Endometrial microvascular endothelial cells (primary cell): Measurements from ENCODE around the gene FNDC1. TPM values are rescaled to one million over a fixed set of nuclear protein-coding genes. Genes with fewer than 3 reads are reported as not detected.

Experiments used
- in situ Hi-C: cut with HindIII; loops from 2 replicates; pipeline ENCODE4 v1.10.0; 2017; ENCODE audit warnings: low sequenced_read_pairs, low pct_unique_long_range_greater_than_20kb; ENCODE audit errors: inconsistent ontology term
- total RNA-seq: library from RNA; depleted of rRNA; stranded (reverse); fragments of >200 nt; gene quantifications from one replicate; pipeline ENCODE4 v1.2.3, GENCODE V29; 2015; ENCODE audit errors: inconsistent ontology term

Gene FNDC1
- total RNA-seq, 1 donor from 2014 or later: not detected

GRCh38 chr6:159298840-159299239, 129.6 kb downstream of the FNDC1 start:
- in situ Hi-C loops: no loop called here

- in situ Hi-C loops: no loop called here
These were observed 130.4 kb downstream of the FNDC1 start for GRCh38 chr6:159299566-159299965.

GRCh38 chr6:159301277-159301676, 132.1 kb downstream of the FNDC1 start:
- in situ Hi-C loops: no loop called here

- in situ Hi-C loops: no loop called here
These were observed 132.8 kb downstream of the FNDC1 start for GRCh38 chr6:159301810-159302593.

GRCh38 chr6:159302594-159302992, 133.4 kb downstream of the FNDC1 start:
- in situ Hi-C loops: no loop called here

GRCh38 chr6:159303159-159303558, 134.0 kb downstream of the FNDC1 start:
- in situ Hi-C loops: no loop called here

GRCh38 chr6:159303784-159304183, 134.6 kb downstream of the FNDC1 start:
- in situ Hi-C loops: no loop called here

- in situ Hi-C loops: no loop called here
These were observed 135.4 kb downstream of the FNDC1 start for GRCh38 chr6:159304641-159305040.

- in situ Hi-C loops: no loop called here
These were observed 136.0 kb downstream of the FNDC1 start for GRCh38 chr6:159305159-159305558.

DNA sequence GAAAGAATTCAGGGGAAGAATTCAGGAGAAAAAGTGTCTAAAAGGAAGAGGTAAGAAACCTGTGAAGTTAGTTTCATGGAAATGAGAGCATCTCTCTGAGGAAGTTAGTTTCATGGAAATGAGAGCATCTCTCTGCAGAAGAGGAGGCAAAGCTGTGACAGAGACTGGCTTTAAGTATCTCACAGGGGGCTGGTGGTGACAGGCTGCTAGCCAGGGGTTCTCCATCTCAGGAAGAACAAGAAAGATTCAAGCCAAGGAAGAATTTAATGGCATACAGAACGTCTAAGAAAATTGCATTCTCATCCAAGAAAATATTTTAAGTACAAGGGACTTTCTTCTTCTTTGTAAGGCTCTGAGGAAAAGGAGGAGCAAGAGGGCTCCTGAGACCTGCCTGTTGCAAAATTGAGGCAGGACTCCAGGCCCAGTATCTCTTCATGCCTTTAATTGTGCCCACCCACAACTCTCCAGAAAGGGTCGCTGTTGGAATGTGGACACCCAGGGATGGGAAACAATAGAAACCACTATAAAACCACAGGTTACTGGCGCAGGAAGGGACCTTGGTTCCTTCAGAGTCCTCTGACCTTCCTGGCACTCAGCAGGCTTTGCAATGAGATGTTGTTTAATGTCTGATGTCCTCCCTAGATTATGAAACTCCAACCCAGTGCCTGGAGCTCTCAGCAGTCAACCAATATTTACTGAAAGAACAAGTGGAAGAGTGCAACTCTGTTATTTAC, 136.8 kb downstream of the FNDC1 start:
- in situ Hi-C loops: no loop called here

GRCh38 chr6:159307246-159307790, 138.1 kb downstream of the FNDC1 start:
- in situ Hi-C loops: no loop called here

GRCh38 chr6:159308198-159308597, 139.0 kb downstream of the FNDC1 start:
- in situ Hi-C loops: no loop called here

DNA sequence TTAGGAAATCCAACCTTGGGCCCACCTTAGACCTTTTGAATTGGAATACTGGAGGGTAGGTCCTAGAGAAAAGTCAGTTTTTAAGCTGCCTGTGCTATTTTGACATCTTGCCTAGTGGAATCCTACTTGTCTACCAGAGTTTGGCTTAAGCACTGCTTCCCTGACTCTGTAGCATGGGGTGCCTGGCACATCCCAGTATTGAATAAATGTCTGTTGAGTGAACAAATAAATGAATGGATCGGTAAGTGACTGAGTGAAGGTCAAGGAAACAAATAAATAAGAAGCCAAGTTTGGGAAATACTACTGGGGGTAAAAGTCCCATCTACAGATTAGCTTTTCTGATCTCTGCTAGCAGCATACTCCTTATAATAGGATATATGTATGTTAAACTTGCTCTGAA, 140.5 kb downstream of the FNDC1 start:
- in situ Hi-C loops: no loop called here

DNA sequence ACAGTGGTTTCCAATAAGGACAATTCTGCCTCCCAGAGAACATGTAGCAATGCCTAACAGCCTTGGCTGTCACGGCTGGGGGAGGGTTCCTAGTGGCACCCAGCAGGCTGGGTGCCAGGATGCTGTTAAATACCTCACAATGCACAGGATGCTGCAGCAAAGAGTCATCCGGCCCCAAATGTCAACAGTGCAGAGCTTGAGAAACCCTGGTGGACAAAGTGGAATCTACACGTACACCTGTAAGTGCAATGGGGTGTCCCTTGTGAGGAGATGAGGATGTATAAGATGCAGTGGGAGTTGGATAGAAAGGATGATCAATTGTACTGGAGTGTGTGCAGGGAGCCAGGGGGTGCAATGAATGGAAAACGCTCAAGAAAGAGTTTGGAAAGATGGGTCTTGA, 142.4 kb downstream of the FNDC1 start:
- in situ Hi-C loops: no loop called here

DNA sequence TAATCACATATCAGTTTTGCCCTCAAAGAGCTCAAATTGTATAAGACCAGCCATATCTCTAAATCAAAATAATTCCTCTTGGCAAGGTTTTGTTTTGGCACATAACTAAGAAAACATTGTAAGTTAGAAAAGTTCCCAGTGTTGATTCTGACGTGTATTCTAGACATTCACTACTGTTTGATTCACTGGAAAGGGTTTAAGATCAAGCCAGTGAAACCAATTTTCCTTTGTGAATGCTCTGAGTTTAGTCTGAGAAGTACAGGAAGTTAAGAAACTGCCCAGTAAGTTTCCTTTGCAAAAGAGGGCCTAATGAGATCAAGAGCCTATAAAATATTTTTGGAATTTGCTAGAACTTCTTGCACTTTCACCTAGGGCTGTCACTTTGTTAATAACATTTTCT, 143.0 kb downstream of the FNDC1 start:
- in situ Hi-C loops: no loop called here

DNA sequence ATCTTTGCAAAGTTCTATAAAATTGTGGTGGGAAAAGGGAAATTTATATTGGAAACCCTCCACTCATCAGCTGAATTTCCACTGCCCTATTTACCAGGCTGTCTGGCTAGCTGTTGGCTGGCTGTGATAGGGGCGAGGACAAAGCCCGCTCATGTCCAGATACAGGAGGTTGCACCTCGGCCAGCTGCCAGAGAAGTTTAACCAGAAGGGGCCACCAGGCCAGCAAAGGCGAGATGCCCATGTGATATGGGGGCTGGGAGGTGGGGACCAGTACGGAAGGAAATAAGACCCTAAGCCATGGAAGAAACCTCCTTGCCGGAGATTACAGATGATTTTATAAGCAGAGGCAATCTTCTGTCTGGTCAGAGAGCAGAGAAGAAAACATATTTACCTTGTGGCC, 143.8 kb downstream of the FNDC1 start:
- in situ Hi-C loops: no loop called here

DNA sequence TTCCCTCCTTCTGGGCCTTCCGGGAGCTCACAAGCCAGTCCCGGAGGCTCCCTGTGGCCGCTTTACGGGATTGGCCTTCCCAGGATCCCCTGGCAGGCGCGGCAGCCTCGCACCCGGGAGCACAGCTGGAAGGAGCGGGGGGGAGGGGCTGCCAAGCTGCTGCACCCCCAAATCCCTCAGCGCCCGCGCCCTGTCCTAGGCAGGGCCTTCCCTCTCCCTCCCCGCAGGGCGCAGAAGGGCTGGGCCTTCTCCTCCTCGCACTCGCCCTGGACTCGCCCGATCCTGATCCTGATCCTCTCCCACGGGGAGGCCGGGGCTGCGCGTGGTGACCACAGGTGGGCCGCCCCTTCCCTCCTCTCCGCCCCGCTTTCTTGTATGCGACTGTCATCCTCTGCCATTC, 146.4 kb downstream of the FNDC1 start:
- in situ Hi-C loops: no loop called here

DNA sequence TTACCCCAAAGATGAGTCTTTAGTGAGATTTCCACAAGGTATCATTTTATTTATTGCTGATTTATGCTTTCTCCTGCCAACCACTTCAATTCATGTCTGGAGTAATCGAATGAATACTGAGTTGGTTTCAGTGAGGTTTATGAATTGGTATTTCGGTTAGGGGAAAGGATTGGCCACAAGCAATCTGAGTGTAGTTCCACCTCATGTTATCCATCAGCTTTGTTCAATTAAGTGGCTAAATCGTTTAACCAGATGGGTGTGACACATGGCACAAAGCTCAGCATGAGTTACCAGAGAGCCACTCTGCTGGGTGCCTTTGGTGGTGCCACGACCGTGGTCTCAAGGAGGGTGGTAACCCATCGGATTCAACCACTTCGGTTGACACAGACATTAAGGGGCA, 148.2 kb downstream of the FNDC1 start:
- in situ Hi-C loops: no loop called here

DNA sequence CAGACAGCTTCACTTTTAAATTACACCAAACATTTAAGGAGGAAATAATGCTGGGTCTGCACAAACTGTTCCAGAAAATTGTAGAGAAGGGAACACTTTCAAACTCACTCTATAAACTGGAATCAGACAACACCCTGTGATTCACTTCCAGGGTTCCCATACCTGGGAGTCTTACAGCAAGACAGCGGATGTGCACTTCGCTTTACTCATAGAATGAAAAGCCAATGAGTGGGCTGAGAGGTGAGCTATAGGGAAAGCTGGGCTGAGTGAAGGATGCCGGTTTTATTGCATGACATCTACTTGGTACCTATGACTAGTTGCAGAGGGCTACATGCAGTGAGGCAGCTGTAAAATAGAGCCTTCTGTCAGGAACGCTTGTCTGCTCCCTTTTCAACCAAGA, 152.1 kb downstream of the FNDC1 start:
- in situ Hi-C loops: no loop called here
